HCT116 (cell line): Measurements from ENCODE around the gene HAPLN3. TPM values are rescaled to one million over a fixed set of nuclear protein-coding genes. Genes with fewer than 3 reads are reported as not detected.

ENCODE experiments used
- ATAC-seq: fragments of 200-7000 bp; cut with Tn5 transposase; 2 replicates; pipeline ENCODE4 v1.9.1; 2020; ENCODE audit warnings: mild to moderate bottlenecking, moderate library complexity
- BruUV-seq: library from RNA; stranded (reverse); fragments of 400-500 nt; replicated peaks from 2 replicates; lab custom pipeline; 2021; lab: Mats Ljungman, UMichigan
- CTCF ChIA-PET: fragments of 300-600 bp; sonication (Branson Sonifier 250); formaldehyde crosslinking; loops from one replicate; lab custom pipeline; 2021; ENCODE audit warnings: antibody characterized with exemption; lab: Charles Lee
- POLR2A ChIA-PET: fragments of 300-600, 350-600 bp; sonication (Branson Sonifier 250); formaldehyde crosslinking; loops from one replicate; lab custom pipeline; 2021; ENCODE audit warnings: antibody characterized with exemption; lab: Charles Lee
- RAD21 ChIA-PET, 2 experiments: fragments of 300-600 bp; sonication (Branson Sonifier 250); formaldehyde crosslinking; loops; one replicate each; lab custom pipeline; 2023; ENCODE audit warnings: low total read pairs in 2 of 2; ENCODE audit not compliant: uncharacterized antibody in 2 of 2, unreplicated experiment in 2 of 2, low non-redundant PET in 1 of 2; lab: Charles Lee
- DNase-seq: peaks from one replicate; pipeline ENCODE4 v3.0.0-alpha.2; 2010; ENCODE audit warnings: low read depth, low spot score
- H2AFZ ChIP-seq: fragments of 200-600 bp; shearing (Covaris generic), sonication (generic); 2 replicates; pipeline ENCODE4 v1.6.1; 2017; ENCODE audit warnings: low read depth, mixed run types, mixed read lengths, antibody characterized with exemption, low read length; ENCODE audit not compliant: poor library complexity, severe bottlenecking
- H3K27ac ChIP-seq: 2 replicates; pipeline ENCODE4 v1.5.1; 2012; ENCODE audit warnings: low read depth, low read length
- H3K27me3 ChIP-seq: fragments of 200-600 bp; sonication (generic); 2 replicates; pipeline ENCODE4 v1.6.1; 2016; ENCODE audit warnings: mixed run types, low read length, mixed read lengths; ENCODE audit not compliant: insufficient read depth
- H3K36me3 ChIP-seq, 2 experiments: fragments of 200-500 bp in 1 of 2; fragments of 200-600 bp in 1 of 2; sonication (Bioruptor generic) in 1 of 2; sonication (generic) in 1 of 2; 2 replicates each; pipeline versions ENCODE4 v1.5.1 to v1.6.1; 2014 to 2016; ENCODE audit warnings: low read length in 2 of 2, inconsistent platforms in 1 of 2, mixed read lengths in 1 of 2, mixed run types in 1 of 2; ENCODE audit not compliant: insufficient read depth in 2 of 2, control insufficient read depth in 1 of 2
- H3K4me1 ChIP-seq, 2 experiments: fragments of 200-600 bp in 1 of 2; sonication (generic) in 1 of 2; 2 replicates each; pipeline versions ENCODE4 v1.5.1 to v1.6.1; 2012 to 2017; ENCODE audit warnings: low read length in 2 of 2, inconsistent platforms in 1 of 2, mild to moderate bottlenecking in 1 of 2, mixed read lengths in 1 of 2, mixed run types in 1 of 2, moderate library complexity in 1 of 2; ENCODE audit not compliant: insufficient read depth in 2 of 2, control insufficient read depth in 1 of 2
- H3K4me2 ChIP-seq: fragments of 200-600 bp; sonication (generic); 2 replicates; pipeline ENCODE4 v1.6.1; 2017; ENCODE audit warnings: mixed run types, low read length, mixed read lengths
- H3K4me3 ChIP-seq, 2 experiments: fragments of 200-600 bp in 1 of 2; sonication (generic) in 1 of 2; replicated peaks in 1 of 2; 2 replicates each; pipeline ENCODE4 v1.5.1; 2011 to 2016; ENCODE audit warnings: low read length in 2 of 2, control low read depth in 1 of 2, low read depth in 1 of 2, mild to moderate bottlenecking in 1 of 2, mixed read lengths in 1 of 2, mixed run types in 1 of 2
- H3K79me2 ChIP-seq: fragments of 200-600 bp; sonication (generic); 2 replicates; pipeline ENCODE4 v1.6.1; 2017; ENCODE audit warnings: mild to moderate bottlenecking, mixed run types, low read length, moderate library complexity, mixed read lengths; ENCODE audit not compliant: insufficient read depth
- H3K9ac ChIP-seq: fragments of 200-600 bp; sonication (generic); 2 replicates; pipeline ENCODE4 v1.6.1; 2016; ENCODE audit warnings: low read length, mixed read lengths
- H3K9me2 ChIP-seq: fragments of 200-600 bp; sonication (generic), shearing (Covaris generic); 2 replicates; pipeline ENCODE4 v1.6.1; 2017; ENCODE audit warnings: mixed run types, mild to moderate bottlenecking, moderate library complexity; ENCODE audit not compliant: insufficient read depth
- H3K9me3 ChIP-seq, 2 experiments: fragments of 200-500 bp in 1 of 2; fragments of 200-600 bp in 1 of 2; sonication (Bioruptor generic) in 1 of 2; sonication (generic) in 1 of 2; 2 replicates each; pipeline ENCODE4 v1.6.1; 2014 to 2017; ENCODE audit warnings: low read length in 2 of 2, mixed read lengths in 2 of 2, inconsistent platforms in 1 of 2, low read depth in 1 of 2, mild to moderate bottlenecking in 1 of 2, mixed run types in 1 of 2, moderate library complexity in 1 of 2; ENCODE audit not compliant: control insufficient read depth in 1 of 2, insufficient read depth in 1 of 2
- H4K20me1 ChIP-seq: fragments of 200-600 bp; sonication (generic), shearing (Covaris generic); 2 replicates; pipeline ENCODE4 v1.6.1; 2017; ENCODE audit warnings: mixed run types, mild to moderate bottlenecking, moderate library complexity; ENCODE audit not compliant: insufficient read depth
- CEBPB ChIP-seq: IDR thresholded peaks from 2 replicates; pipeline ENCODE4 v1.6.1; 2012; ENCODE audit warnings: low read depth
- EGR1 ChIP-seq: IDR thresholded peaks from 2 replicates; pipeline ENCODE4 v1.6.1; 2012; ENCODE audit warnings: low read depth
- ELF1 ChIP-seq: IDR thresholded peaks from 2 replicates; pipeline ENCODE4 v1.6.1; 2012; ENCODE audit warnings: low read depth, borderline replicate concordance
- EZH2phosphoT487 ChIP-seq: fragments of 200-600 bp; IDR thresholded peaks from 2 replicates; pipeline ENCODE4 v1.6.1; 2018; ENCODE audit warnings: antibody characterized with exemption, borderline replicate concordance
- POLR2A ChIP-seq: IDR thresholded peaks from 2 replicates; pipeline ENCODE4 v1.7.0; 2011; ENCODE audit warnings: borderline replicate concordance; ENCODE audit not compliant: insufficient read depth, insufficient read length; ENCODE audit errors: extremely low read depth
- POLR2AphosphoS5 ChIP-seq: IDR thresholded peaks from 2 replicates; pipeline ENCODE4 v1.6.1; 2011; ENCODE audit warnings: mild to moderate bottlenecking, low read depth, low read length, moderate library complexity
- RAD21 ChIP-seq: IDR thresholded peaks from 2 replicates; pipeline ENCODE4 v1.6.1; 2012; ENCODE audit warnings: low read depth, mild to moderate bottlenecking
- SP1 ChIP-seq: IDR thresholded peaks from 2 replicates; pipeline ENCODE4 v1.6.1; 2012; ENCODE audit warnings: low read depth
- TCF7L2 ChIP-seq: IDR thresholded peaks from 2 replicates; pipeline ENCODE4 v1.7.0; 2011; ENCODE audit warnings: borderline replicate concordance, inconsistent platforms; ENCODE audit not compliant: insufficient read depth, insufficient read length; ENCODE audit errors: extremely low read depth
- intact Hi-C: fragments of 100-400 bp; cut with micrococcal nuclease; formaldehyde crosslinking; loops from 2 replicates; pipeline ENCODE4 v1.10.0; 2022
- total RNA-seq: library from RNA; stranded (reverse); gene quantifications from one replicate; pipeline ENCODE4 v1.2.1, GENCODE V29; 2021; ENCODE audit not compliant: unreplicated experiment
- TF ChIP-seq, protein P1 (sequence below), 3 experiments: fragments of 200-600 bp in 1 of 3; sonication (generic) in 1 of 3; IDR thresholded peaks in 2 of 3; conservative IDR thresholded peaks in 1 of 3; 2 replicates each; pipeline ENCODE4 v1.5.1; 2012 to 2017; ENCODE audit warnings: low read depth in 2 of 3, low read length in 2 of 3, antibody characterized with exemption in 1 of 3, borderline replicate concordance in 1 of 3, control low read depth in 1 of 3, mild to moderate bottlenecking in 1 of 3, mixed read lengths in 1 of 3, mixed run types in 1 of 3, moderate library complexity in 1 of 3; ENCODE audit not compliant: insufficient read depth in 1 of 3
- TF ChIP-seq, protein P2 (sequence below): IDR thresholded peaks from 2 replicates; pipeline ENCODE4 v1.6.1; 2012
- TF ChIP-seq, protein P3 (sequence below): IDR thresholded peaks from 2 replicates; pipeline ENCODE4 v1.6.1; 2012; ENCODE audit warnings: low read depth

HAPLN3 gene
- total RNA-seq, 1 experiment from 2014 or later = 10.9 TPM

DNA sequence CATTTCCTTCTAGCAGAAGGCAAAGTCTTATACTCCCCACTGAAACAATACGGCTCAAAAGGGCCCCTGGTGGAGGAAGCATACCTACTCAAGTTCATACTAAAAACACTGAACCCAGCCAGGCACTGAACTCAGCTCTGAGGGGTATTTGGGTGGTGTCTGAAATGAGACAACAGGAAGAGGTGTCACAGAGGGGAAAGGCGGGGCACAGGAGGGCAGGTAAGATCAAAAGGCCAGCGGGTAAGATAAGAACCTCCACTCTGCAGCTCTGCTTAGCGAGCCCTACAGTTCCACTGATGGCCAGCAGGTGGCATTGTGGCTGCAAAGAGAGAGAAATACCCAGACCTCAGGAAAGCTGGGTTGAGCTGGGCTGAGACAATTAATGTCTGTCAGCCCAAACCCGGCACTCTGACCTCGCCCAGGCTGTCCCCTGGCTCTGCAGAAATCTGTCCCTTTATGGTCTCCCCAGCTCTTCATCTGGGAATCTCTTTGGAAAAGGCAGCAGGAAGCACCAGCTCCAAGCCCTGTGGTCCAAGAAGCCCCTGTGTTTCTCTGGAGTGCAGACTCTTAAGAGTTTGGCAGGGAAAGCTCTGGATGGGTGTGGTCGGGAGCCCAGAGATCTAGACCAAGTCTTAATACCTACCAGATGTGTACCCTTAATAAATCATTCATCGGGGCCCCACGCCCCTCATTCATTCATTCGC lies 9.4 kb upstream of the HAPLN3 start:
- Histone ChIP-seq H3K79me2 (no peaks in the 10 kb centered on the region), H4K20me1 (no peaks in the 10 kb centered on the region), H3K9ac (no peak overlapping the region), H3K4me3 (no peak overlapping the region), H3K27me3 (no peaks in the 10 kb centered on the region), H3K4me1 (peaks cover 7 to 28% of the 10 kb centered on the region in 2 experiments; a peak in 3 of 4 replicates), H2AFZ (no peak overlapping the region), H3K36me3 (0 out of 4 replicates have a peak, but pooled peaks cover 0 to 2% of the 10 kb centered on the region in 2 experiments), H3K27ac (no peak overlapping the region), H3K4me2 (peak overlapping the region; percentile 47), H3K9me2 (no peaks in the 10 kb centered on the region), H3K9me3 (no peaks in the 10 kb centered on the region)
- no TSS peak for BruUV-seq
- no peak for DNase-seq
- peak; percentile 90 for ATAC-seq
- TF ChIP-seq, protein P1, sequence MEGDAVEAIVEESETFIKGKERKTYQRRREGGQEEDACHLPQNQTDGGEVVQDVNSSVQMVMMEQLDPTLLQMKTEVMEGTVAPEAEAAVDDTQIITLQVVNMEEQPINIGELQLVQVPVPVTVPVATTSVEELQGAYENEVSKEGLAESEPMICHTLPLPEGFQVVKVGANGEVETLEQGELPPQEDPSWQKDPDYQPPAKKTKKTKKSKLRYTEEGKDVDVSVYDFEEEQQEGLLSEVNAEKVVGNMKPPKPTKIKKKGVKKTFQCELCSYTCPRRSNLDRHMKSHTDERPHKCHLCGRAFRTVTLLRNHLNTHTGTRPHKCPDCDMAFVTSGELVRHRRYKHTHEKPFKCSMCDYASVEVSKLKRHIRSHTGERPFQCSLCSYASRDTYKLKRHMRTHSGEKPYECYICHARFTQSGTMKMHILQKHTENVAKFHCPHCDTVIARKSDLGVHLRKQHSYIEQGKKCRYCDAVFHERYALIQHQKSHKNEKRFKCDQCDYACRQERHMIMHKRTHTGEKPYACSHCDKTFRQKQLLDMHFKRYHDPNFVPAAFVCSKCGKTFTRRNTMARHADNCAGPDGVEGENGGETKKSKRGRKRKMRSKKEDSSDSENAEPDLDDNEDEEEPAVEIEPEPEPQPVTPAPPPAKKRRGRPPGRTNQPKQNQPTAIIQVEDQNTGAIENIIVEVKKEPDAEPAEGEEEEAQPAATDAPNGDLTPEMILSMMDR (IDR thresholded peaks at IDR 0.05 in 2 of 3, conservative IDR thresholded peaks at IDR 0.05 in 1 of 3; ENCODE audit: borderline replicate concordance in 1 of 3, insufficient read depth in 1 of 3, low read depth in 2 of 3, low read length in 2 of 3) = peak; percentile 94 to 97 (median 97)
- TF ChIP-seq TCF7L2 (peak; percentile 91), EZH2phosphoT487 (no peak), CEBPB (no peak), POLR2AphosphoS5 (no peak), ELF1 (no peak), RAD21 (peak; percentile 94), SP1 (no peak), POLR2A (no peak), EGR1 (no peak)
- TF ChIP-seq, protein P2, sequence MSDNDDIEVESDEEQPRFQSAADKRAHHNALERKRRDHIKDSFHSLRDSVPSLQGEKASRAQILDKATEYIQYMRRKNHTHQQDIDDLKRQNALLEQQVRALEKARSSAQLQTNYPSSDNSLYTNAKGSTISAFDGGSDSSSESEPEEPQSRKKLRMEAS = no peak
- TF ChIP-seq, protein P3, sequence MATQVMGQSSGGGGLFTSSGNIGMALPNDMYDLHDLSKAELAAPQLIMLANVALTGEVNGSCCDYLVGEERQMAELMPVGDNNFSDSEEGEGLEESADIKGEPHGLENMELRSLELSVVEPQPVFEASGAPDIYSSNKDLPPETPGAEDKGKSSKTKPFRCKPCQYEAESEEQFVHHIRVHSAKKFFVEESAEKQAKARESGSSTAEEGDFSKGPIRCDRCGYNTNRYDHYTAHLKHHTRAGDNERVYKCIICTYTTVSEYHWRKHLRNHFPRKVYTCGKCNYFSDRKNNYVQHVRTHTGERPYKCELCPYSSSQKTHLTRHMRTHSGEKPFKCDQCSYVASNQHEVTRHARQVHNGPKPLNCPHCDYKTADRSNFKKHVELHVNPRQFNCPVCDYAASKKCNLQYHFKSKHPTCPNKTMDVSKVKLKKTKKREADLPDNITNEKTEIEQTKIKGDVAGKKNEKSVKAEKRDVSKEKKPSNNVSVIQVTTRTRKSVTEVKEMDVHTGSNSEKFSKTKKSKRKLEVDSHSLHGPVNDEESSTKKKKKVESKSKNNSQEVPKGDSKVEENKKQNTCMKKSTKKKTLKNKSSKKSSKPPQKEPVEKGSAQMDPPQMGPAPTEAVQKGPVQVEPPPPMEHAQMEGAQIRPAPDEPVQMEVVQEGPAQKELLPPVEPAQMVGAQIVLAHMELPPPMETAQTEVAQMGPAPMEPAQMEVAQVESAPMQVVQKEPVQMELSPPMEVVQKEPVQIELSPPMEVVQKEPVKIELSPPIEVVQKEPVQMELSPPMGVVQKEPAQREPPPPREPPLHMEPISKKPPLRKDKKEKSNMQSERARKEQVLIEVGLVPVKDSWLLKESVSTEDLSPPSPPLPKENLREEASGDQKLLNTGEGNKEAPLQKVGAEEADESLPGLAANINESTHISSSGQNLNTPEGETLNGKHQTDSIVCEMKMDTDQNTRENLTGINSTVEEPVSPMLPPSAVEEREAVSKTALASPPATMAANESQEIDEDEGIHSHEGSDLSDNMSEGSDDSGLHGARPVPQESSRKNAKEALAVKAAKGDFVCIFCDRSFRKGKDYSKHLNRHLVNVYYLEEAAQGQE = no peak
- intact Hi-C loops = loop anchor here (1.0 to 2.0 kb wide), 2 partner anchors 113 to 272 kb away; no protein-coding TSS in a partner anchor
- POLR2A ChIA-PET = interaction anchor here (0.7 to 1.5 kb wide), 4 partner anchors 8 to 113 kb away, joined by 3 to 5 read pairs (median 3); partner anchors contain the start of gene HAPLN3
- CTCF ChIA-PET = interaction anchor here (0.6 to 3.2 kb wide), 28 partner anchors 9 to 395 kb away, joined by 3 to 38 read pairs (median 5); partner anchors contain the start of genes ABHD2, HAPLN3 and MFGE8
- RAD21 ChIA-PET = interaction anchor here (0.6 to 1.9 kb wide), 7 partner anchors 97 to 273 kb away, joined by 3 to 10 read pairs (median 6); no protein-coding TSS in a partner anchor
